T-helper 17 cell (primary cell): Measurements from ENCODE around the gene EFS. TPM values are rescaled to one million over a fixed set of nuclear protein-coding genes. Genes with fewer than 3 reads are reported as not detected.
A peak's percentile ranks its signal among the peaks of the same experiment; 100 is the strongest.

Experiments used
- ATAC-seq: fragments of 150-1000 bp; cut with Tn5 transposase; 2 replicates; pipeline ENCODE4 v1.10.0; 2021; ENCODE audit warnings: mild to moderate bottlenecking, moderate library complexity
- DNase-seq, 3 donors: peaks; one replicate each; pipeline versions ENCODE4 v3.0.0 to v3.0.0-alpha.2; 2020 to 2021
- H3K9me3 ChIP-seq: one replicate; pipeline ENCODE4 v1.7.0; 2013; ENCODE audit warnings: low read length, mild to moderate bottlenecking; ENCODE audit not compliant: control insufficient read depth, poor library complexity, severe bottlenecking
- H3K27ac Mint-ChIP-seq: one replicate; pipeline ENCODE4 v1.8.0; 2022; ENCODE audit warnings: mild to moderate bottlenecking, moderate library complexity, mixed read lengths
- H3K27me3 Mint-ChIP-seq: one replicate; pipeline ENCODE4 v1.8.0; 2022; ENCODE audit warnings: mixed read lengths
- H3K36me3 Mint-ChIP-seq: one replicate; pipeline ENCODE4 v1.8.0; 2022; ENCODE audit warnings: low read depth, mixed read lengths
- H3K4me1 Mint-ChIP-seq: one replicate; pipeline ENCODE4 v1.8.0; 2022; ENCODE audit warnings: mild to moderate bottlenecking, mixed read lengths
- H3K4me3 Mint-ChIP-seq: one replicate; pipeline ENCODE4 v1.8.0; 2022; ENCODE audit warnings: mild to moderate bottlenecking, moderate library complexity, mixed read lengths
- total RNA-seq, 4 donors: library from RNA in 2 of 4; stranded (reverse) in 2 of 4; gene quantifications; one replicate each; pipeline ENCODE4 v1.2.3 and lab custom pipeline; 2022 to 2026

The EFS gene
- total RNA-seq, 2 donors from 2014 or later, result not detected

DNA sequence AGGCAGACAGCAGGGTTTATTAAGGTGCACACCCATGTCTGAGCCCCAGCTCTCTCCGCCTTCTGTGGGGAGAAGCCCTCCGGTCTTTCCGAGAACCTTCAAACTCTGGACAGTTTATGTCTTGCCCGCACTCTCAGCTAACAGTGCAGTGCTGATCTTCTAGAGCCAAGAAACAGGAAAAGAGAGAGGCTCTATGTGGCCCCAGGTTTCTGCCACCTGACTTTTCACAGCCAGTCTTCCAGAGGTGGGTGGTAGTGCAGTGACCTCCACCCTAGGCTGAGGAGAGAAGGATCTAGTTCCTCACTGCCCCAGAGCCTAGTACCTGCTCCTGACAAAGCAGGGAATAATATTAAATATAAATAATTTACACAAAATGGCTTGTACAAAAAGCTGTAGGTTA is 8.3 kb downstream of the EFS start:
- Mint-ChIP-seq H3K4me3 (no peak overlapping the region), H3K27me3 (peaks cover 57% of the 10 kb centered on the region), H3K27ac (no peak overlapping the region), H3K36me3 (peaks cover 13% of the 10 kb centered on the region), H3K4me1 (peaks cover 23% of the 10 kb centered on the region)
- DNase-seq (no peak), ATAC-seq (no peak)
- H3K9me3 ChIP-seq, result no peaks in the 10 kb centered on the region

- Mint-ChIP-seq H3K4me1 (peaks cover 22% of the 10 kb centered on the region), H3K27me3 (peaks cover 55% of the 10 kb centered on the region), H3K36me3 (peaks cover 12% of the 10 kb centered on the region), H3K27ac (no peak overlapping the region), H3K4me3 (no peak overlapping the region)
- ATAC-seq (no peak), DNase-seq (no peak)
- H3K9me3 ChIP-seq, result no peaks in the 10 kb centered on the region
These were observed 9.0 kb downstream of the EFS start for GRCh38 chr14:23355871-23356435.

DNA sequence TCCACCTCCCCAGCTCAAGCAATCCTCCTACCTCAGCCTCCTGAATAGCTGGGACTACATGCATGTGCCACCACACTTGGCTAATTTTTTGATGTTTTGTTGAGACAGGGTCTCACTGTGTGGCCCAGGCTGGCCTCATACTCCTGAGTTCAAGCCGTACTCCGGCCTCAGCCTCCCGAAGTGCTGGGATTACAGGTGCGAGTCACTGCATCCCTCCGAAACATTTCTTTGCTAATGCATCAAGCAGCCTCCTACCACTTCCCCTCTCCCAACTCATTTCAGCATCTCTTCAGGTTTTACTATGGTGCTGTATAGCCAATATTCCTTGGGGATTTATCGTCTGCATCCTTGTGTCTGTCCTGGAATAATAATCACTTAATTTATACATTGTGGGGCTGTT is 10.0 kb downstream of the EFS start:
- peaks cover 55% of the 10 kb centered on the region for H3K27me3 Mint-ChIP-seq
- H3K4me3 Mint-ChIP-seq, result peak overlapping the region; percentile 25
- H3K27ac Mint-ChIP-seq, result no peak overlapping the region
- peaks cover 12% of the 10 kb centered on the region for H3K36me3 Mint-ChIP-seq
- peaks cover 20% of the 10 kb centered on the region for H3K4me1 Mint-ChIP-seq
- DNase-seq, result no peak
- no peak for ATAC-seq
- no peaks in the 10 kb centered on the region for H3K9me3 ChIP-seq

DNA sequence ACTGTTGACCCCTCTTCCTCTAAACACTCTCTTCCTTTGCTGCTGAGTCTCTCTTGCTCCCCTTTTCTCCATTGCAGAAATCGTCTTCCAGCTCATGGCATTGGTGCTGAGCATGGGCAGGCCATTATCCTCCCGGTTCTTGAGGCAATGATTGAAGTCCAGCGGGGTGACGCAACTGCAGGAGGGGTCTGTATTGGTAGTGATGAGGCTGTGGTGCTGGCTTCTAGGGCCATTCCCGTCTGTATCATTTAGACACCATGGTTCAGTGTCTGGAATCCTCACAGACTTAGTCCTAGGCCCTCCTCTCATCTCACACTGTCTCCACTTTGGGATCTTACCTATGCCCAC is 11.6 kb downstream of the EFS start:
- peak overlapping the region; percentile 89 for H3K4me3 Mint-ChIP-seq
- ATAC-seq, result no peak

DNA sequence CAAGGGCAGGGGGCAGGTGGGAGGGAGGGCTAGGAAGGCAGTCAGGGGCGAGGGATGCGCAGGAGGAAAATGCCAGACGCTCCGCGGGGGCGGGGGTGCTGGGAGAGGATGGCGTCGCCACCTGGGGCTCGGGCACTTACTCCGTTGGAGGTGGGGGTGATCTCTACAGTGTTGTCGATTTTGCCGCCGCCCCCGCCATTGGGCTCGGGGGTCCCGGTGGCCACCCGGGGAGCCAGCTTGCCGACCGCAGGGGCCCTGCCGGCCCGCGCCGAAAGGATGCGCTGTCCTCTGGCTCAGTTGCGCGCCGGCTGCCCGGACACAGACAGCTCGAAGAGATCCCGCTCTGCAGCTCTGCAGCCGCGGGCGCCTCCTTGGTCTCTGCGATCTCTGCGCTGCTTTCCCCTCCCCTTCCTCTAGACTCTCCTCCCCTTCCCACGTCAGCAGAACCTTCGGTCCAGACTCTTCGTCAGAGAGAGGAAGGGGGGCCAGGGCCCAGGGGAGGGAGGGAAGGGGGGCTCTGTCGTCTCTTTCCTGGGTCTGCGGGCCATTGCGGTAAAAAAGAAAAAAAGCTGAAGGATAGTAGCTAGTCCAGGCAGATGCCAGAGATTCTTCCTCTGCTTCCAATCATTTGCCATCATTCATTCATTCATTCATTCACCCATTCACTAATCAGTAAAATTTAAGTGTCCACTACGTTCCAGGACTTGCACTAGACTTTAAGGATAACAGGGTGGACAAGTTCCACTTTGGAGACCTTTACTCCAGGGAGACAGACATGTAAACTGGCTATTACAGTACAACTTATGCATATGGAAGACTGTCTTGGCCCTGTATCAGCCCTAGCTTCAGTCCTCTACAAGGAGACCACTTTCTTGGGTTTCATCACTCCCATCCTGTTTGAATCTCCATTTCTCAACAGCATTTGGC is 12.2 kb downstream of the EFS start, which contains the start of gene SLC22A17:
SLC22A17 (minus strand) TSS at position 382 of the 927 bp plus-strand sequence.
- Mint-ChIP-seq H3K36me3 (peaks cover 12% of the 10 kb centered on the region), H3K27ac (peak within 1 kb of the TSS; percentile 72), H3K27me3 (peaks cover 50% of the 10 kb centered on the region), H3K4me3 (peak within 1 kb of the TSS; percentile 89), H3K4me1 (peaks cover 18% of the 10 kb centered on the region)
- no peaks in the 10 kb centered on the region for H3K9me3 ChIP-seq
- DNase-seq, result peak in 2 of 3 donors; percentile 29 to 31
- peak; percentile 93 for ATAC-seq

More for the DNA sequence above, 11.6 kb downstream of the EFS start:
- Mint-ChIP-seq H3K36me3 (peaks cover 12% of the 10 kb centered on the region), H3K27ac (peak overlapping the region; percentile 72), H3K27me3 (peaks cover 51% of the 10 kb centered on the region), H3K4me1 (peaks cover 18% of the 10 kb centered on the region)
- DNase-seq, result no peak
- H3K9me3 ChIP-seq, result no peaks in the 10 kb centered on the region

GRCh38 chr14:23351681-23352505 is 13.1 kb downstream of the EFS start:
- peaks cover 12% of the 10 kb centered on the region for H3K36me3 Mint-ChIP-seq
- no peak for DNase-seq
- peaks cover 18% of the 10 kb centered on the region for H3K4me1 Mint-ChIP-seq
- H3K27ac Mint-ChIP-seq, result no peak overlapping the region
- H3K27me3 Mint-ChIP-seq, result peaks cover 50% of the 10 kb centered on the region
- peak overlapping the region; percentile 89 for H3K4me3 Mint-ChIP-seq
- peak; percentile 23 for ATAC-seq
- no peaks in the 10 kb centered on the region for H3K9me3 ChIP-seq

- Mint-ChIP-seq H3K4me1 (peaks cover 20% of the 10 kb centered on the region), H3K27ac (no peak overlapping the region), H3K27me3 (peaks cover 30% of the 10 kb centered on the region), H3K4me3 (no peak overlapping the region), H3K36me3 (peaks cover 14% of the 10 kb centered on the region)
- ATAC-seq (no peak), DNase-seq (no peak)
- H3K9me3 ChIP-seq, result no peaks in the 10 kb centered on the region
These were observed 15.7 kb downstream of the EFS start for GRCh38 chr14:23349156-23349845.

DNA sequence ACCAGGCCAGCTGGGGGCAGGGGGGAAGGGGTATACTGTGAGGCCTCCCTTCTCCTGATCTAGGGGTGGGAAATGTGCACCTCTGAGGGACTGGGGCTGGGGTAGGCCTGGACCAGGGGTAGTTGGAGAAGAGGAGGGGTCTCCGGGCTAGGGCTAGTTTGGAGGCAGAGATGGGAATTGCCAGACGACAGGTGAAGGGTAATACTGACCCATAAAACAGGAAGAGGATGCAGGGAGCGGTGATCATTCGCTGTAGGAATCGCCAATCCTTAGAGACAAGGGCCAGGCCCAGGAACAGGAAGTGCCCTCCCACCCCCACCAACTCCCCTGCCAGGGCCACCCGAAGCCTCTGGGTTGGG is 16.7 kb downstream of the EFS start:
- Mint-ChIP-seq H3K27me3 (peaks cover 19% of the 10 kb centered on the region), H3K36me3 (peaks cover 8% of the 10 kb centered on the region), H3K27ac (no peak overlapping the region), H3K4me3 (no peak overlapping the region), H3K4me1 (peaks cover 11% of the 10 kb centered on the region)
- no peak for ATAC-seq
- no peaks in the 10 kb centered on the region for H3K9me3 ChIP-seq
- no peak for DNase-seq

DNA sequence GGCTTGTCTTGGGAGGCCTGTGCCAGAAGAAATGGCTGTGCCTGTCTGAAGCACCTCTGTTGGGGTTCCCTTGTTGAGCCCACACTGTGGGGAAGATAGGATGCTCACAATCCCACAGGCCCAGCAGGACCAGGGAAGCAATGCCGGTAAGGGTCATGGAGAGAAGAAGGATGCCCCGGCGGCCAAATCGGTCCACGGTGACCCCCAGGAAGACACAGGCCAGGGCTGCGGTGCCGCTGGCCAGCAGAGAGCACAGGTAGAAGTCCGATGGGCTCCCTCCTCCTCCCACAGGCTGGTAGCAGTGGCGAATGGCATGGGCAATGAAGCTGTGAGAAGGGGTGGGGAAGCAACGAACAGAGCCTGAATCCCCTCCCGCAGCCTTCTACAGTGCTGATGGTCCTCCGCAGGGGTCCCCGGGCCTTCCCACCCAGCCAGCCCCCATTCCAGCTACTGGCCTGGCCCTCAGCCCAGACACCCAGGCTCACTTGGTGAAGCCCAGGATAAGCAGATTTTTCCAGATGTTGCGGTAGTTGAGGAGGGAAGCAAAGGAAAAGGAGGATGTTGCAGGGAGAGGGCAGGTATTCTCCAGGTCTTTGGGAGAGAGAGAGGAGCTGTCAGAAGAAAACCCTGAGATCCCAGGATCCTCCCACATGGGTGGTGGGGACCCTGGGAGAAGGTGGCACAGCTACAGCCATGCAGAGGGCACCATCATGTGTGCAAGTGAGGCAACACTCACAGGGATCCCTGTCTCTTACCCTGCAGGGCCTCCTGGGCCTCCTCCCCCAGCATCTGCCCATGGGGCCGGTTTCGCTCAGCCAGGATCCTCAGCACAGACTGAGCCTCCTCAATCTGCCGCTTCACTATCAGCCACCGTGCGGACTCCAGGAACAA is 17.3 kb downstream of the EFS start:
- ATAC-seq, result no peak
- H3K27me3 Mint-ChIP-seq, result peaks cover 20% of the 10 kb centered on the region
- peaks cover 5% of the 10 kb centered on the region for H3K4me1 Mint-ChIP-seq
- no peak overlapping the region for H3K27ac Mint-ChIP-seq
- no peak for DNase-seq
- H3K36me3 Mint-ChIP-seq, result peaks cover 5% of the 10 kb centered on the region
- no peak overlapping the region for H3K4me3 Mint-ChIP-seq
- H3K9me3 ChIP-seq, result no peaks in the 10 kb centered on the region

DNA sequence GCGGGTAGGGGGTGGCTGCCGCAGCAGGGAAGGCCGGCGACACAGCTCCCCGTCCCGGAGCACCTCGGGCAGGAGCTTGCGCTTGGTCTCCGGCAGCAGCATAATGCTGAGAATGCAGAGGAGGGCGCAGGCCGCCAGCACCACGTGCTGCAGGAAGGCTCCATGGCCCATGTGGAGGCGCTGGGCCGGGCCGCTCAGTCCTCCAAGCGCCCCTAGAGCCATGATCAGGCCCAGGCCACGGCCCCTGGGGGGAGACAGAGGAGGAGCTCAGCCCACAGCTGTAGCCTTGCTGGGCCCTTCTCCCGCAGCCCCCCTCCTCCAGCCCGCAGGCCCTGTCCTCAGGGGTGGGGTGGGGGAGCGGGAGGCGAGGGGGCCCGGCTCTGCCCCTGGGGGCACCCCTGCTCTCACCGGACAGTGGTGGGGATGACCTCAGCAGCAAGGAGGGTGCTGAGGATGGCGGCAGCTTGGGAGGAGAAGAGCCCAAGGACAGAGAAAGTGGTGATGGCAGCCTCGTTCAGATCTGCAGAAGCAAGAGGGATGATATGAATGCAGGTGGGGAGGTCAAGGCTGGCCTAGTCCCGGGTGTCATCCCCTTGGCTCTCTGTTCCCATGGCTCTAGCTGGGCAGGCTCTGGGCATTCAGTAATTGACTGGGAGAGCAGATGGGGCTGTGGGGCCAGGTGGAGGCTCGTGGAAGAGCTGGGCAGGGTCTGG is 18.1 kb downstream of the EFS start:
- no peaks in the 10 kb centered on the region for H3K9me3 ChIP-seq
- no peak for ATAC-seq
- Mint-ChIP-seq H3K36me3 (peaks cover 5% of the 10 kb centered on the region), H3K27me3 (peaks cover 20% of the 10 kb centered on the region), H3K4me3 (no peak overlapping the region), H3K4me1 (peaks cover 4% of the 10 kb centered on the region), H3K27ac (no peak overlapping the region)
- no peak for DNase-seq

DNA sequence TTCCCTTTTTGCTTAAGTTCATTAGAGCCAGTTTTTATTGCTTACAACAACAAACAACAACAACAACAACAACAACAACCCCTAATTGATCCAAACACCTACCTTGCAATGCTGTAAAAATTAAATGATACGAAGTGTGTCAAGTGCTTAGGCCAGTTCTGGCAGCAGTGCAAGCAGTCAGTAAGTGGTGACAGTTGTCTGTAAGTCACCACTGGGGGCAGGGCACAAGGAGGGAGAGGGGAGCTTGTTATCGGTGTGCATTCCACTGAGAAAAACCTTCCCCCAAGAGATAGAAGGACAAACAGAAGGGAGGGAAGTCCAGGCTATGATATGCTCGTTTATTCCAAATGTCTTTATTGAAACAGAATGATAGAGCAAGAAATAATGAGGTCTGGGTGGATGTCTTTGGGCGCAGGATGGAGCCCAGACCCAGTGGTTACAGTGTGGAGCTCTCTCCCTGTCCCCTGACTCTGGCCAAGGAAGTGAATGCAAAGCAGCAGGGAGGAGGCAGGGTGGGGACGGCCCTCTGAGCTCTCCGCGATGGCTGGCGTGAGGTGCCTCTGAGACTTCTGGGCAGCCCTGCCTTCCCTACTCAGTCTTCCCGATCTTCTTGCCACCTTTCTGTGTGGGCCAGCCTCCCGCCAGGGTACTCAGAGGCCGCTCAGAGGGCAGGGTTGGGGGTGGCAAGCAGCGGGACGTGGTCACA is 18.8 kb downstream of the EFS start:
- peaks cover 17% of the 10 kb centered on the region for H3K27me3 Mint-ChIP-seq
- H3K4me1 Mint-ChIP-seq, result peaks cover 4% of the 10 kb centered on the region
- H3K9me3 ChIP-seq, result no peaks in the 10 kb centered on the region
- H3K4me3 Mint-ChIP-seq, result no peak overlapping the region
- no peak overlapping the region for H3K27ac Mint-ChIP-seq
- no peak for ATAC-seq
- H3K36me3 Mint-ChIP-seq, result peaks cover 5% of the 10 kb centered on the region
- no peak for DNase-seq
